Measurements from ENCODE around the gene ATG7.
"Not testable (repeated sequence)": the region's sequence is repeated elsewhere in the genome, so short reads cannot be mapped to it uniquely, and the experiment has no call there.

DNA sequence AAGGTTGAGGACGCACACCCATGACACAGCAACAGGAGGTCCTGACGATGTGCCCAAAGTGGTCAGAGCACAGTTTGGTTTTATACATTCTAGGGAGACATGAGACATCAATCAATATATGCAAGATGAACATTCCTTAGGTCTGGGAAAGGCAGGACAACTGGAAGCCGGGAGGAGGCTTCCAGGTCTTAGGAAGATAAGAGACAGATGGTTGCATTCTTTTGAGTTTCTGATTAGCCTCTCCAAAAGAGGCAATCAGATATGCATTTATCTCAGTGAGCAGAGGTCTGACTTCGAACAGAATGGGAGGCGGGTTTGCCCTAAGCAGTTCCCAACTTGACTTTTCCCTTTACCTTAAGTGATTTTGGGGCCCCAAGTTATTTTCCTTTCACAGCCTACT lies 16.7 kb upstream of the ATG7 start:
- not testable (repeated sequence) for TF ChIP-seq CTCF (IDR thresholded peaks at IDR 0.05); POLR2A (IDR thresholded peaks at IDR 0.05; ENCODE audit: low read depth)
